Subcutaneous adipose tissue (tissue), 4 donors: Measurements from ENCODE around the gene SLC24A3. TPM values are rescaled to one million over a fixed set of nuclear protein-coding genes. Genes with fewer than 3 reads are reported as not detected.

Experiments
- CTCF ChIP-seq: fragments of 450-650 bp; IDR thresholded peaks from one replicate; pipeline ENCODE4 v1.5.1; 2016; ENCODE audit warnings: low read depth, mild to moderate bottlenecking, control low read depth, antibody characterized with exemption, moderate library complexity
- total RNA-seq, 4 donors: library from RNA; depleted of rRNA; stranded (reverse); fragments of >200 nt; gene quantifications; one replicate each; pipeline ENCODE4 v1.1.0, GENCODE V29; 2016

SLC24A3 gene
- total RNA-seq, 4 donors from 2014 or later = 4.6 to 12.2 (median 9.1) TPM

GRCh38 chr20:19384940-19385339, 172.5 kb downstream of the SLC24A3 start:
- no peak for TF ChIP-seq CTCF

- TF ChIP-seq CTCF = no peak
These were observed 174.8 kb downstream of the SLC24A3 start for GRCh38 chr20:19387251-19387650.

- no peak for TF ChIP-seq CTCF
These were observed 180.1 kb downstream of the SLC24A3 start for GRCh38 chr20:19392344-19393130.

GRCh38 chr20:19396460-19397081, 184.1 kb downstream of the SLC24A3 start:
- no peak for TF ChIP-seq CTCF

- TF ChIP-seq CTCF = no peak
These were observed 184.8 kb downstream of the SLC24A3 start for GRCh38 chr20:19397226-19397625.

GRCh38 chr20:19397666-19398065, 185.2 kb downstream of the SLC24A3 start:
- TF ChIP-seq CTCF = no peak

GRCh38 chr20:19401096-19401495, 188.7 kb downstream of the SLC24A3 start:
- no peak for TF ChIP-seq CTCF
